NB4 (cell line): Measurements from ENCODE around the gene SMIM21.

Source experiments
- DNase-seq: peaks from one replicate; pipeline ENCODE4 v3.0.0; 2010; ENCODE audit warnings: low read depth
- H3K4me3 ChIP-seq: one replicate; pipeline ENCODE4 v1.5.1; 2011; ENCODE audit warnings: mild to moderate bottlenecking, low read depth, low read length, moderate library complexity
- MYC ChIP-seq: IDR thresholded peaks from 2 replicates; pipeline ENCODE4 v1.6.1; 2011; ENCODE audit warnings: low read depth, low read length
- POLR2A ChIP-seq: IDR thresholded peaks from 2 replicates; pipeline ENCODE4 v1.6.1; 2011; ENCODE audit warnings: mild to moderate bottlenecking; ENCODE audit not compliant: insufficient read length; ENCODE audit errors: extremely low read depth
- TF ChIP-seq, protein P1 (sequence below): IDR thresholded peaks from 2 replicates; pipeline ENCODE4 v1.6.1; 2011; ENCODE audit warnings: low read depth, low read length
- TF ChIP-seq, protein P2 (sequence below): IDR thresholded peaks from one replicate; pipeline ENCODE4 v1.5.1; 2012; ENCODE audit warnings: low read depth, low read length

SMIM21 gene

DNA sequence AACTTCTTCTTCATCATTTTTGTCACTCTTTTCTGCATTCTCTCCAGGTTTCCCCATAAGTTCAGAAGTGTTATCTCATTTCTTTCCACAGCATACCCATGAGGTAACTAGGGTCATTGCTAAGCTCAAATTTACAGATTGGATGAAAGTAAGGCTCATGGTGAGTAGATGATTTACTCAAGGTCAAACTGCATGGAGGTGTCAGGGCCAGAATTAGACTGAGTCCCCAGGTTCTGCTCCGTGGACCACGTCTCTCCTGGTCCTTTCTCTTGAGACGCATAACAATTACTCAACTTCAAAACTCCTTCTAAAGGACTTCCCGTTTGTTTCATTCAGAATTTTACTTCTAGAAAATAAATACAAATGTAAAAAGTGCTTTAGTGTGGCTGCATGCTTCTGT, 43.4 kb downstream of the SMIM21 start:
- DNase-seq = no peak
- TF ChIP-seq, protein P1, sequence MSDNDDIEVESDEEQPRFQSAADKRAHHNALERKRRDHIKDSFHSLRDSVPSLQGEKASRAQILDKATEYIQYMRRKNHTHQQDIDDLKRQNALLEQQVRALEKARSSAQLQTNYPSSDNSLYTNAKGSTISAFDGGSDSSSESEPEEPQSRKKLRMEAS = no peak
- no peak for TF ChIP-seq MYC
- TF ChIP-seq POLR2A = no peak
- TF ChIP-seq, protein P2, sequence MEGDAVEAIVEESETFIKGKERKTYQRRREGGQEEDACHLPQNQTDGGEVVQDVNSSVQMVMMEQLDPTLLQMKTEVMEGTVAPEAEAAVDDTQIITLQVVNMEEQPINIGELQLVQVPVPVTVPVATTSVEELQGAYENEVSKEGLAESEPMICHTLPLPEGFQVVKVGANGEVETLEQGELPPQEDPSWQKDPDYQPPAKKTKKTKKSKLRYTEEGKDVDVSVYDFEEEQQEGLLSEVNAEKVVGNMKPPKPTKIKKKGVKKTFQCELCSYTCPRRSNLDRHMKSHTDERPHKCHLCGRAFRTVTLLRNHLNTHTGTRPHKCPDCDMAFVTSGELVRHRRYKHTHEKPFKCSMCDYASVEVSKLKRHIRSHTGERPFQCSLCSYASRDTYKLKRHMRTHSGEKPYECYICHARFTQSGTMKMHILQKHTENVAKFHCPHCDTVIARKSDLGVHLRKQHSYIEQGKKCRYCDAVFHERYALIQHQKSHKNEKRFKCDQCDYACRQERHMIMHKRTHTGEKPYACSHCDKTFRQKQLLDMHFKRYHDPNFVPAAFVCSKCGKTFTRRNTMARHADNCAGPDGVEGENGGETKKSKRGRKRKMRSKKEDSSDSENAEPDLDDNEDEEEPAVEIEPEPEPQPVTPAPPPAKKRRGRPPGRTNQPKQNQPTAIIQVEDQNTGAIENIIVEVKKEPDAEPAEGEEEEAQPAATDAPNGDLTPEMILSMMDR = no peak
- H3K4me3 ChIP-seq = no peak overlapping the region

DNA sequence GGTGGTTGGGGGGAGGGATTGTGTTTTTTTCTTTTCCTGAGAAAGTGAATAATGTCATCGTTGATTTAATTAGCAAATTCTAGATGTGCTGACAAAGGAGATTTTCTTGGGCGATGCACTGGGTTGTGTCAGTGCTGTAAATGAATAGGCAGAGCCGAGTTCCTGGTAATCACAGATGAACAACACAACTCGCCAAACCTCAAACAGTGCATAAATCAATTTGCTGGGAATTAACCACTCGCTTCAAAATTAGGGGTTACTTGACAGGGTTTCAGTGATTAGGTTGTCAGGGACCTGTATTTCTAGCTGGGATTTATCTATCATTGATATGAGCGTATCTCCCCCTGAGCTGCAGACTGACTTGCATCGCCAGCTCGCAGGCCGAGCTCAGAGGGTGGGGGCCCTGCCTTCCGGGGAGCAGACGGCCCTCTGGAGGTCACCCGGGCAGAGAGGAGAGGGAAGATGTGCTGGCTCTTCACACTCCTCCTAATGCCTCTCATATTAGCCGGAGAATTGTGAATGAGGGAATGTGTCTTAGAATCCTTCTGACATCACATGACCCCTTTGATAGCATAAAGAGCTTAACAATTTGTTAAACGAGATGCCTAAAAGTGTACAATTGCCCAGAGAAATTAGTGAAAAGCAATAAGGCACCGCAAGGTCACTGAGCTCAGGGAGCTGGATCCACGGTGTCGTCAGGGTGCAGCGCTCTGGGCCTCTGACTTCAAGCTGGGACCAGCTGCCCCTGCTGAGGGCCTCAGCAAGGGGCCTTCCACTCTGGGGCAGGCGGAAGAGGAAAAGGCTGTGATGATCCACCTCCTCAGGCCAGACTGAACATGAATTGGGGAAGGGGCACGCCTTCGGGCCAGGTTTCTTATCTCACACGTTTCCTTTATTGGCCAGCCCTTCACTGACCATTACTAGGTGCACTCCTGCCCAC, 48.9 kb downstream of the SMIM21 start:
- TF ChIP-seq MYC (no peak), POLR2A (no peak)
- TF ChIP-seq, protein P1 = no peak
- TF ChIP-seq, protein P2 = no peak
- H3K4me3 ChIP-seq = no peak overlapping the region
- DNase-seq = no peak

DNA sequence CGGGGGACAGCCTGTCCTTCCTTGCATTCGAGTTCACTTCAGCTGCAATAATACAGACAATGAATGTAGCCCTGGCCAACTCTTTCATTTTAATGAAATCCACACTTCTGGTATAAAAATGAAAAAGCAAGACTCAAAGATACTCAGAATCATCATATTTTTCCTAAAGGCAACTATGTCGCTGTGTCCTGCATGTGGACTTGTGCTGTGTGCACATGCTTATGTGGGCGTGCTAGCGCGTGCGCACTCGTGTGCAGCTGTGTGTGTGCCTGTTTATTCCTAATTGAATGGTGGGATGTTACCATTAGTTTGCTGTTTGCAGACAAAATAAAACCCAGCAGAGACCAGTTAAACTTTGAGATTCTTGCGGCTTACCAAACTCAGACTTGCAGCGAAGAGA, 49.6 kb downstream of the SMIM21 start:
- H3K4me3 ChIP-seq = no peak overlapping the region
- no peak for DNase-seq
- no peak for TF ChIP-seq MYC
- TF ChIP-seq, protein P2 = no peak
- TF ChIP-seq, protein P1 = no peak
- TF ChIP-seq POLR2A = no peak

DNA sequence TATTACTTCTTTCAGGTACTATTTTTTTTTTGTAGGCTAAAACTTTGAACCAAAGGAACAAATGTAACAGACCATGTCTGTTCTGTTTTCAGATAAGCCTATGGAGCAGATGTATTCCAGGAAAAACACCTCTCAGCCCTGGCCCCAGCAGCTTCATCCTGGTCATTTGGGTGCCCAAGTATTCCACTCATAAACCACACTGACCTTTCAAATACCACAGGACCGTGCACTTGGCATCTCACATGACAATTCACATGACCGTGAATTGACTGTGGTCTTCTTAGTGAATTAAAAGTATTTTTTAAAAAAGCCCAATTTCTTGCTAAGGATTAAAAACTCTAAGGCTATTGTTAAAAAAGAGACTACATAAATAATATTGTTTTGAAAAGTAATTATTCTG, 50.2 kb downstream of the SMIM21 start:
- no peak overlapping the region for H3K4me3 ChIP-seq
- TF ChIP-seq, protein P1 = no peak
- TF ChIP-seq MYC (no peak), POLR2A (no peak)
- TF ChIP-seq, protein P2 = no peak
- DNase-seq = no peak

DNA sequence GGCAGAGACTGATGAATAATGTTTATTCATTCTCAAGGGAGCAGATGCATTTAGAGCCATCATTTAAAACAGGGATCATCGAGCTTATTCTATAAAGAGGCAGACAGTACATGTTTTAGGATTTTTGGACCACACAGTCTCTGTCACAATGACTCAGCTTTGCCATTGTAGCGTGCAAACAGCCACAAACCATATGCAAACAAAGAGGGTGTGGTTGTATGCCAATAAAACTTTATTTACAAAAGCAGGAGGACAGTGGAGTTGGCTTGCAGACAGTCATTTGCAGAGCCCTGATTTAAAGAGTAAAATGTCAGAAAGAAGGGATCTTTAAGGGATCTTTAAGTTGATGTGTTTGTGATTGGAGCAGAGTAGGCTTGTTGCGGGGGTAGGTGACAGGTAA, 51.5 kb downstream of the SMIM21 start:
- no peak for DNase-seq
- no peak overlapping the region for H3K4me3 ChIP-seq
- TF ChIP-seq, protein P1 = no peak
- TF ChIP-seq MYC = no peak
- no peak for TF ChIP-seq POLR2A
- TF ChIP-seq, protein P2 = no peak
